GM18519 (cell line): ENCODE data around the gene IL1RN.

ENCODE experiments used
- ATAC-seq: cut with Tn5 transposase; IDR thresholded peaks from one replicate; pipeline ENCODE4 v1.9.1; 2021; ENCODE audit warnings: mild to moderate bottlenecking, moderate library complexity; ENCODE audit not compliant: unreplicated experiment, low FRiP score

The IL1RN gene

GRCh38 chr2:113149553-113150257 lies 22.3 kb downstream of the IL1RN start:
- no peak for ATAC-seq

- ATAC-seq: no peak
Observed at GRCh38 chr2:113150258-113150601, 22.8 kb downstream of the IL1RN start.

- no peak for ATAC-seq
Observed at GRCh38 chr2:113155331-113155730, 27.9 kb downstream of the IL1RN start.

- ATAC-seq: no peak
Observed at GRCh38 chr2:113156278-113157117, 29.1 kb downstream of the IL1RN start.

GRCh38 chr2:113157118-113157896 lies 29.9 kb downstream of the IL1RN start:
- no peak for ATAC-seq

GRCh38 chr2:113157897-113158753 lies 30.7 kb downstream of the IL1RN start:
- no peak for ATAC-seq

GRCh38 chr2:113158884-113159553 lies 31.6 kb downstream of the IL1RN start:
- no peak for ATAC-seq

GRCh38 chr2:113160248-113160647 lies 32.9 kb downstream of the IL1RN start:
- no peak for ATAC-seq

- no peak for ATAC-seq
Observed at GRCh38 chr2:113160962-113161361, 33.6 kb downstream of the IL1RN start.

- no peak for ATAC-seq
Observed at GRCh38 chr2:113162173-113162572, 34.8 kb downstream of the IL1RN start.

- no peak for ATAC-seq
Observed at GRCh38 chr2:113162869-113163268, 35.5 kb downstream of the IL1RN start.

- ATAC-seq: no peak
Observed at GRCh38 chr2:113164215-113164929, 37.0 kb downstream of the IL1RN start.

- ATAC-seq: no peak
Observed at GRCh38 chr2:113164930-113165585, 37.7 kb downstream of the IL1RN start.

- no peak for ATAC-seq
Observed at GRCh38 chr2:113166187-113166645, 38.8 kb downstream of the IL1RN start.

GRCh38 chr2:113167115-113167932 lies 39.9 kb downstream of the IL1RN start:
- ATAC-seq: no peak

- no peak for ATAC-seq
Observed at GRCh38 chr2:113167962-113168340, 40.6 kb downstream of the IL1RN start.

GRCh38 chr2:113169002-113169530 lies 41.7 kb downstream of the IL1RN start:
- no peak for ATAC-seq
